Transverse colon (tissue), 3 donors: ENCODE results near the gene GDI1.

Experiments
- CTCF ChIP-seq, 5 experiments: fragments of 200-600 bp in 3 of 5; fragments of 450-650 bp in 2 of 5; sonication (generic) in 3 of 5; IDR thresholded peaks; 1 replicate in 2 of 5; 2 replicates in 3 of 5; pipeline ENCODE4 v1.5.1; 2016 to 2017; ENCODE audit warnings: antibody characterized with exemption in 5 of 5, inconsistent platforms in 3 of 5, mild to moderate bottlenecking in 2 of 5, moderate library complexity in 1 of 5
- POLR2A ChIP-seq: fragments of 450-650 bp; IDR thresholded peaks from one replicate; pipeline ENCODE4 v1.6.1; 2016; ENCODE audit warnings: antibody characterized with exemption, mild to moderate bottlenecking, moderate library complexity

DNA sequence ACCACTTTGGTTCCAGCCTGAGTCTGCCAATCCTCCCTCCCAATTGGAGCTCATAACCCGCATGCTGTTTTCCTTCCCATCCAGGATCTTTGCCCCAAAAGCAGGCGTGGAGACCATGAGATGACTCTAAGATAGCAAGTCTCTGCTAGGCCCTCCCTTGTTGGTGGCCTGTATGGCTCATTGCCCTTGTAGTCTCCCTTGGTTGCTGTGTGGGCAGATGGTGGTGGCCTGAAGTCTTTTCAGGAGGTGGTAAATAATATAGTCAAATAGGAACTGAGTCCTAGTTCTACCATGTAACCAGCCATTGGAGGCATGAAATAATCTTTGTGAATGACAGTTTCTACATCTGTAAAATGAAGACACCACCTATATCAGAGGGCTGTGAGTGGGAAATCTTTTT, 7.2 kb upstream of the GDI1 start:
- no peak for TF ChIP-seq POLR2A
- TF ChIP-seq CTCF (IDR thresholded peaks at IDR 0.05), result no peak
